GM23338 (cell line): Measurements from ENCODE around the gene PARP3. TPM values are rescaled to one million over a fixed set of nuclear protein-coding genes. Genes with fewer than 3 reads are reported as not detected.

Experiments
- ATAC-seq: fragments of 200-7000 bp; cut with Tn5 transposase; 3 replicates; pipeline ENCODE4 v1.9.1; 2020
- DNase-seq: peaks from one replicate; pipeline ENCODE4 v3.0.0-alpha.2; 2015; ENCODE audit warnings: low spot score
- H2AFZ ChIP-seq: fragments of 200-600 bp; sonication (generic); 2 replicates; pipeline ENCODE4 v1.8.0; 2016; ENCODE audit warnings: antibody characterized with exemption, mild to moderate bottlenecking, moderate library complexity
- H3F3A ChIP-seq: fragments of 200-600 bp; sonication (generic); replicated peaks from 2 replicates; pipeline ENCODE4 v1.8.0; 2017; ENCODE audit warnings: antibody characterized with exemption, mixed run types, low read depth
- H3K27ac ChIP-seq: fragments of 200-600 bp; sonication (generic); 2 replicates; pipeline ENCODE4 v1.6.1; 2016; ENCODE audit warnings: low read depth
- H3K27me3 ChIP-seq: fragments of 200-600 bp; sonication (generic); 2 replicates; pipeline ENCODE4 v1.8.0; 2016; ENCODE audit warnings: mild to moderate bottlenecking, mixed run types, moderate library complexity; ENCODE audit not compliant: insufficient read depth
- H3K36me3 ChIP-seq: fragments of 200-600 bp; sonication (generic); 2 replicates; pipeline ENCODE4 v1.8.0; 2016; ENCODE audit warnings: mild to moderate bottlenecking; ENCODE audit not compliant: insufficient read depth
- H3K4me1 ChIP-seq: fragments of 200-600 bp; sonication (generic); 2 replicates; pipeline ENCODE4 v1.8.0; 2016; ENCODE audit warnings: mild to moderate bottlenecking, moderate library complexity; ENCODE audit not compliant: insufficient read depth
- H3K4me2 ChIP-seq: fragments of 200-600 bp; sonication (generic); 2 replicates; pipeline ENCODE4 v1.7.1; 2017; ENCODE audit warnings: mixed run types
- H3K4me3 ChIP-seq: fragments of 200-600 bp; sonication (generic); 2 replicates; pipeline ENCODE4 v1.6.1; 2016; ENCODE audit warnings: mixed run types
- H3K79me2 ChIP-seq: fragments of 200-600 bp; sonication (generic); replicated peaks from 2 replicates; pipeline ENCODE4 v1.8.0; 2017; ENCODE audit warnings: mild to moderate bottlenecking; ENCODE audit not compliant: insufficient read depth
- H3K9me2 ChIP-seq: fragments of 200-600 bp; sonication (generic); 2 replicates; pipeline ENCODE4 v1.8.0; 2017; ENCODE audit not compliant: insufficient read depth
- H4K20me1 ChIP-seq: fragments of 200-600 bp; sonication (generic); replicated peaks from 2 replicates; pipeline ENCODE4 v1.8.0; 2017; ENCODE audit warnings: mild to moderate bottlenecking; ENCODE audit not compliant: insufficient read depth
- H3K27ac Mint-ChIP-seq: 2 replicates; pipeline ENCODE4 v1.8.0; 2020; ENCODE audit warnings: inconsistent platforms, mild to moderate bottlenecking, moderate library complexity, mixed read lengths
- H3K27me3 Mint-ChIP-seq: 3 replicates; pipeline ENCODE4 v1.8.0; 2022; ENCODE audit warnings: low read depth, mild to moderate bottlenecking, moderate library complexity, mixed read lengths, inconsistent platforms; ENCODE audit not compliant: insufficient read depth, poor library complexity
- H3K36me3 Mint-ChIP-seq: 3 replicates; pipeline ENCODE4 v1.8.0; 2021; ENCODE audit warnings: low read depth, mild to moderate bottlenecking, inconsistent platforms, moderate library complexity, mixed read lengths
- H3K4me1 Mint-ChIP-seq: 3 replicates; pipeline ENCODE4 v1.8.0; 2020; ENCODE audit warnings: mild to moderate bottlenecking, inconsistent platforms, mixed read lengths
- H3K4me3 Mint-ChIP-seq: 3 replicates; pipeline ENCODE4 v1.8.0; 2021; ENCODE audit warnings: moderate library complexity, mild to moderate bottlenecking, inconsistent platforms, mixed read lengths
- H3K9me3 Mint-ChIP-seq: 3 replicates; pipeline ENCODE4 v1.8.0; 2020; ENCODE audit warnings: moderate library complexity, mild to moderate bottlenecking, inconsistent platforms, mixed read lengths
- EZH2 ChIP-seq: fragments of 200-600 bp; sonication (generic); IDR thresholded peaks from one replicate; pipeline ENCODE4 v1.8.0; 2017; ENCODE audit warnings: antibody characterized with exemption, mild to moderate bottlenecking, low read depth; ENCODE audit not compliant: unreplicated experiment
- JUNB ChIP-seq: IDR thresholded peaks from one replicate; pipeline ENCODE4 v1.6.1; 2016; ENCODE audit warnings: antibody characterized with exemption; ENCODE audit not compliant: unreplicated experiment
- POLR2AphosphoS5 ChIP-seq: IDR thresholded peaks from 2 replicates; pipeline ENCODE4 v1.6.1; 2016; ENCODE audit warnings: antibody characterized with exemption, low read depth
- STAT1 ChIP-seq: IDR thresholded peaks from one replicate; pipeline ENCODE4 v1.6.1; 2016; ENCODE audit warnings: antibody characterized with exemption; ENCODE audit not compliant: unreplicated experiment
- polyA plus RNA-seq: library from polyadenylated mRNA; unstranded; fragments of >200 nt; fragmentation: Nextera tagmentation; extraction: Ambion mirVana; gene quantifications from 2 replicates; pipeline ENCODE4 v1.2.1, GENCODE V29; 2016
- total RNA-seq: library from RNA; depleted of rRNA; stranded (reverse); fragments of >200 nt; shearing (Covaris generic); gene quantifications from 2 replicates; pipeline ENCODE4 v1.2.3, GENCODE V29; 2014
- TF ChIP-seq, protein P1 (sequence below): IDR thresholded peaks from one replicate; pipeline ENCODE4 v1.6.1; 2018; ENCODE audit warnings: antibody characterized with exemption; ENCODE audit not compliant: unreplicated experiment
- TF ChIP-seq, protein P2 (sequence below): IDR thresholded peaks from 2 replicates; pipeline ENCODE4 v1.6.1; 2016; ENCODE audit warnings: antibody characterized with exemption
- TF ChIP-seq, protein P3 (sequence below), 2 experiments: fragments of 200-600 bp in 1 of 2; sonication (generic) in 1 of 2; conservative IDR thresholded peaks; 2 replicates each; pipeline versions ENCODE4 v1.5.1 to v1.6.1; 2016 to 2017; ENCODE audit warnings: antibody characterized with exemption in 2 of 2, low read depth in 2 of 2, mild to moderate bottlenecking in 2 of 2, moderate library complexity in 1 of 2
- TF ChIP-seq, protein P4 (sequence below): fragments of 250-450 bp; sonication (Bioruptor Pico); IDR thresholded peaks from 2 replicates; pipeline ENCODE4 v1.5.0; 2020; ENCODE audit warnings: mild to moderate bottlenecking, moderate library complexity

PARP3 gene
- total and polyA plus RNA-seq, 2 experiments from 2014 or later, result 0.76 to 1.1 TPM

DNA sequence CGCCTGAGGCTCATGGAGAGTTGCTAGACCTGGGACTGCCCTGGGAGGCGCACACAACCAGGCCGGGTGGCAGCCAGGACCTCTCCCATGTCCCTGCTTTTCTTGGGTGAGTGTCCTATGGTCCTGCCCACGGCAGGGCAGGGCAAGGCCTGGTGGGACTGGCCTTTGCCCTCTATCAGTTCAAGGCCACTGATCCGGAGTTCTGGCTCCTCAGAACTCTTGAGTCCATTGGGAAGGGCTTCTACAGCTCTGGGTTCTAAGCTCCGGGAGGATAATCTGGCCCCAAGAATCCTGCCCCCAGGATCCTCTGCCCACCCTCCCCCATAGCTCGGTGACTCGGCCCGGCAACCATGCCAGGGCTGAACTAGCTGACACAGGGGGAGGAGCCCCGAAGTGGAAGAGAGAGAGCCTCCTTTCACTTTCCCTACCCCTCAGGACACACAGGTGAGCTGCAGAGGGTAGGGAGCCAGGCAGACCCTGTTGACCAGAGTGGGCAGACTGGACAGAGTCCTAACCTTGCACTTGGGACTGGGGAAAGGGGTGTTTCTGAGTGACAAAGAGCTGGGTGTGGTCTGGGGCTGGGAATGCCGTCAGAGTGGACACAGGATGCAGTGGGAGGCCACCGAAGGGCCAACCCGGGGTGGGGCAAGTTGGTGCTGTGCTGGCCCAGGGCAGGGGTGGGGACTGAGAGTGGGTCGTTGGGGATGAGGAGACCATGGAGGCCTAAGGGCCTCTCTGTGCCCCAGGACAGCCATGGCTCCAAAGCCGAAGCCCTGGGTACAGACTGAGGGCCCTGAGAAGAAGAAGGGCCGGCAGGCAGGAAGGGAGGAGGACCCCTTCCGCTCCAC is 664 bp downstream of the PARP3 start:
- ATAC-seq (peak; percentile 3), DNase-seq (no peak)
- H3K27ac Mint-ChIP-seq, result no peak overlapping the region; the same call in 1 of the 2 replicates

More for the DNA sequence above, 664 bp downstream of the PARP3 start:
- H3F3A ChIP-seq, result 0 out of 2 replicates have a peak, but pooled peaks cover 2% of the 10 kb centered on the region
- no peaks in the 10 kb centered on the region for H3K27me3 ChIP-seq
- peak overlapping the region; percentile 69 for H2AFZ ChIP-seq
- Mint-ChIP-seq H3K4me1 (peaks cover 18% of the 10 kb centered on the region), H3K4me3 (peak overlapping the region; percentile 92), H3K27me3 (peaks cover 23% of the 10 kb centered on the region), H3K9me3 (no peaks in the 10 kb centered on the region), H3K36me3 (peaks cover 29% of the 10 kb centered on the region)
- H3K9me2 ChIP-seq, result no peaks in the 10 kb centered on the region
- TF ChIP-seq JUNB, result no peak
- TF ChIP-seq, protein P1, sequence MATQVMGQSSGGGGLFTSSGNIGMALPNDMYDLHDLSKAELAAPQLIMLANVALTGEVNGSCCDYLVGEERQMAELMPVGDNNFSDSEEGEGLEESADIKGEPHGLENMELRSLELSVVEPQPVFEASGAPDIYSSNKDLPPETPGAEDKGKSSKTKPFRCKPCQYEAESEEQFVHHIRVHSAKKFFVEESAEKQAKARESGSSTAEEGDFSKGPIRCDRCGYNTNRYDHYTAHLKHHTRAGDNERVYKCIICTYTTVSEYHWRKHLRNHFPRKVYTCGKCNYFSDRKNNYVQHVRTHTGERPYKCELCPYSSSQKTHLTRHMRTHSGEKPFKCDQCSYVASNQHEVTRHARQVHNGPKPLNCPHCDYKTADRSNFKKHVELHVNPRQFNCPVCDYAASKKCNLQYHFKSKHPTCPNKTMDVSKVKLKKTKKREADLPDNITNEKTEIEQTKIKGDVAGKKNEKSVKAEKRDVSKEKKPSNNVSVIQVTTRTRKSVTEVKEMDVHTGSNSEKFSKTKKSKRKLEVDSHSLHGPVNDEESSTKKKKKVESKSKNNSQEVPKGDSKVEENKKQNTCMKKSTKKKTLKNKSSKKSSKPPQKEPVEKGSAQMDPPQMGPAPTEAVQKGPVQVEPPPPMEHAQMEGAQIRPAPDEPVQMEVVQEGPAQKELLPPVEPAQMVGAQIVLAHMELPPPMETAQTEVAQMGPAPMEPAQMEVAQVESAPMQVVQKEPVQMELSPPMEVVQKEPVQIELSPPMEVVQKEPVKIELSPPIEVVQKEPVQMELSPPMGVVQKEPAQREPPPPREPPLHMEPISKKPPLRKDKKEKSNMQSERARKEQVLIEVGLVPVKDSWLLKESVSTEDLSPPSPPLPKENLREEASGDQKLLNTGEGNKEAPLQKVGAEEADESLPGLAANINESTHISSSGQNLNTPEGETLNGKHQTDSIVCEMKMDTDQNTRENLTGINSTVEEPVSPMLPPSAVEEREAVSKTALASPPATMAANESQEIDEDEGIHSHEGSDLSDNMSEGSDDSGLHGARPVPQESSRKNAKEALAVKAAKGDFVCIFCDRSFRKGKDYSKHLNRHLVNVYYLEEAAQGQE, result no peak
- TF ChIP-seq, protein P2, sequence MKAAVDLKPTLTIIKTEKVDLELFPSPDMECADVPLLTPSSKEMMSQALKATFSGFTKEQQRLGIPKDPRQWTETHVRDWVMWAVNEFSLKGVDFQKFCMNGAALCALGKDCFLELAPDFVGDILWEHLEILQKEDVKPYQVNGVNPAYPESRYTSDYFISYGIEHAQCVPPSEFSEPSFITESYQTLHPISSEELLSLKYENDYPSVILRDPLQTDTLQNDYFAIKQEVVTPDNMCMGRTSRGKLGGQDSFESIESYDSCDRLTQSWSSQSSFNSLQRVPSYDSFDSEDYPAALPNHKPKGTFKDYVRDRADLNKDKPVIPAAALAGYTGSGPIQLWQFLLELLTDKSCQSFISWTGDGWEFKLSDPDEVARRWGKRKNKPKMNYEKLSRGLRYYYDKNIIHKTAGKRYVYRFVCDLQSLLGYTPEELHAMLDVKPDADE, result no peak
- TF ChIP-seq EZH2, result no peak
- no peak for TF ChIP-seq STAT1
- TF ChIP-seq, protein P3, sequence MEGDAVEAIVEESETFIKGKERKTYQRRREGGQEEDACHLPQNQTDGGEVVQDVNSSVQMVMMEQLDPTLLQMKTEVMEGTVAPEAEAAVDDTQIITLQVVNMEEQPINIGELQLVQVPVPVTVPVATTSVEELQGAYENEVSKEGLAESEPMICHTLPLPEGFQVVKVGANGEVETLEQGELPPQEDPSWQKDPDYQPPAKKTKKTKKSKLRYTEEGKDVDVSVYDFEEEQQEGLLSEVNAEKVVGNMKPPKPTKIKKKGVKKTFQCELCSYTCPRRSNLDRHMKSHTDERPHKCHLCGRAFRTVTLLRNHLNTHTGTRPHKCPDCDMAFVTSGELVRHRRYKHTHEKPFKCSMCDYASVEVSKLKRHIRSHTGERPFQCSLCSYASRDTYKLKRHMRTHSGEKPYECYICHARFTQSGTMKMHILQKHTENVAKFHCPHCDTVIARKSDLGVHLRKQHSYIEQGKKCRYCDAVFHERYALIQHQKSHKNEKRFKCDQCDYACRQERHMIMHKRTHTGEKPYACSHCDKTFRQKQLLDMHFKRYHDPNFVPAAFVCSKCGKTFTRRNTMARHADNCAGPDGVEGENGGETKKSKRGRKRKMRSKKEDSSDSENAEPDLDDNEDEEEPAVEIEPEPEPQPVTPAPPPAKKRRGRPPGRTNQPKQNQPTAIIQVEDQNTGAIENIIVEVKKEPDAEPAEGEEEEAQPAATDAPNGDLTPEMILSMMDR (conservative IDR thresholded peaks at IDR 0.05; ENCODE audit: low read depth in 2 of 2), result no peak
- no peak for TF ChIP-seq POLR2AphosphoS5
- TF ChIP-seq, protein P4, sequence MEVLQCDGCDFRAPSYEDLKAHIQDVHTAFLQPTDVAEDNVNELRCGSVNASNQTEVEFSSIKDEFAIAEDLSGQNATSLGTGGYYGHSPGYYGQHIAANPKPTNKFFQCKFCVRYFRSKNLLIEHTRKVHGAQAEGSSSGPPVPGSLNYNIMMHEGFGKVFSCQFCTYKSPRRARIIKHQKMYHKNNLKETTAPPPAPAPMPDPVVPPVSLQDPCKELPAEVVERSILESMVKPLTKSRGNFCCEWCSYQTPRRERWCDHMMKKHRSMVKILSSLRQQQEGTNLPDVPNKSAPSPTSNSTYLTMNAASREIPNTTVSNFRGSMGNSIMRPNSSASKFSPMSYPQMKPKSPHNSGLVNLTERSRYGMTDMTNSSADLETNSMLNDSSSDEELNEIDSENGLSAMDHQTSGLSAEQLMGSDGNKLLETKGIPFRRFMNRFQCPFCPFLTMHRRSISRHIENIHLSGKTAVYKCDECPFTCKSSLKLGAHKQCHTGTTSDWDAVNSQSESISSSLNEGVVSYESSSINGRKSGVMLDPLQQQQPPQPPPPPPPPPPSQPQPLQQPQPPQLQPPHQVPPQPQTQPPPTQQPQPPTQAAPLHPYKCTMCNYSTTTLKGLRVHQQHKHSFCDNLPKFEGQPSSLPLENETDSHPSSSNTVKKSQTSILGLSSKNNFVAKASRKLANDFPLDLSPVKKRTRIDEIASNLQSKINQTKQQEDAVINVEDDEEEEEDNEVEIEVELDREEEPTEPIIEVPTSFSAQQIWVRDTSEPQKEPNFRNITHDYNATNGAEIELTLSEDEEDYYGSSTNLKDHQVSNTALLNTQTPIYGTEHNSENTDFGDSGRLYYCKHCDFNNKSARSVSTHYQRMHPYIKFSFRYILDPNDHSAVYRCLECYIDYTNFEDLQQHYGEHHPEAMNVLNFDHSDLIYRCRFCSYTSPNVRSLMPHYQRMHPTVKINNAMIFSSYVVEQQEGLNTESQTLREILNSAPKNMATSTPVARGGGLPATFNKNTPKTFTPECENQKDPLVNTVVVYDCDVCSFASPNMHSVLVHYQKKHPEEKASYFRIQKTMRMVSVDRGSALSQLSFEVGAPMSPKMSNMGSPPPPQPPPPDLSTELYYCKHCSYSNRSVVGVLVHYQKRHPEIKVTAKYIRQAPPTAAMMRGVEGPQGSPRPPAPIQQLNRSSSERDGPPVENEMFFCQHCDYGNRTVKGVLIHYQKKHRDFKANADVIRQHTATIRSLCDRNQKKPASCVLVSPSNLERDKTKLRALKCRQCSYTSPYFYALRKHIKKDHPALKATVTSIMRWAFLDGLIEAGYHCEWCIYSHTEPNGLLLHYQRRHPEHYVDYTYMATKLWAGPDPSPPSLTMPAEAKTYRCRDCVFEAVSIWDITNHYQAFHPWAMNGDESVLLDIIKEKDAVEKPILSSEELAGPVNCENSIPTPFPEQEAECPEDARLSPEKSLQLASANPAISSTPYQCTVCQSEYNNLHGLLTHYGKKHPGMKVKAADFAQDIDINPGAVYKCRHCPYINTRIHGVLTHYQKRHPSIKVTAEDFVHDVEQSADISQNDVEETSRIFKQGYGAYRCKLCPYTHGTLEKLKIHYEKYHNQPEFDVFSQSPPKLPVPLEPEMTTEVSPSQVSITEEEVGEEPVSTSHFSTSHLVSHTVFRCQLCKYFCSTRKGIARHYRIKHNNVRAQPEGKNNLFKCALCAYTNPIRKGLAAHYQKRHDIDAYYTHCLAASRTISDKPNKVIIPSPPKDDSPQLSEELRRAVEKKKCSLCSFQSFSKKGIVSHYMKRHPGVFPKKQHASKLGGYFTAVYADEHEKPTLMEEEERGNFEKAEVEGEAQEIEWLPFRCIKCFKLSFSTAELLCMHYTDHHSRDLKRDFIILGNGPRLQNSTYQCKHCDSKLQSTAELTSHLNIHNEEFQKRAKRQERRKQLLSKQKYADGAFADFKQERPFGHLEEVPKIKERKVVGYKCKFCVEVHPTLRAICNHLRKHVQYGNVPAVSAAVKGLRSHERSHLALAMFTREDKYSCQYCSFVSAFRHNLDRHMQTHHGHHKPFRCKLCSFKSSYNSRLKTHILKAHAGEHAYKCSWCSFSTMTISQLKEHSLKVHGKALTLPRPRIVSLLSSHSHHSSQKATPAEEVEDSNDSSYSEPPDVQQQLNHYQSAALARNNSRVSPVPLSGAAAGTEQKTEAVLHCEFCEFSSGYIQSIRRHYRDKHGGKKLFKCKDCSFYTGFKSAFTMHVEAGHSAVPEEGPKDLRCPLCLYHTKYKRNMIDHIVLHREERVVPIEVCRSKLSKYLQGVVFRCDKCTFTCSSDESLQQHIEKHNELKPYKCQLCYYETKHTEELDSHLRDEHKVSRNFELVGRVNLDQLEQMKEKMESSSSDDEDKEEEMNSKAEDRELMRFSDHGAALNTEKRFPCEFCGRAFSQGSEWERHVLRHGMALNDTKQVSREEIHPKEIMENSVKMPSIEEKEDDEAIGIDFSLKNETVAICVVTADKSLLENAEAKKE (CRISPR knock-in tag), result no peak
- no peak overlapping the region for H3K27ac ChIP-seq
- H3K36me3 ChIP-seq, result 0 out of 2 replicates have a peak, but pooled peaks cover 6% of the 10 kb centered on the region
- peaks cover 12% of the 10 kb centered on the region for H4K20me1 ChIP-seq
- H3K4me3 ChIP-seq, result peak overlapping the region; percentile 45
- peaks cover 25% of the 10 kb centered on the region for H3K79me2 ChIP-seq
- peaks cover 9% of the 10 kb centered on the region; the same call in 1 of the 2 replicates for H3K4me1 ChIP-seq
- H3K4me2 ChIP-seq, result peak overlapping the region; percentile 76
